ENCODE data around the gene MRPL58. TPM values are rescaled to one million over a fixed set of nuclear protein-coding genes. Genes with fewer than 3 reads are reported as not detected.
A peak's percentile ranks its signal among the peaks of the same experiment; 100 is the strongest.

Gene MRPL58
- total RNA-seq, 1 donor from 2014 or later: 23.8 TPM

- peaks cover 9% of the 10 kb centered on the region for H3K4me1 ChIP-seq (ENCODE audit: insufficient read depth, low read length)
- H3K9me3 ChIP-seq (ENCODE audit: insufficient read depth, low read depth, low read length): no peaks in the 10 kb centered on the region
- H3K9ac ChIP-seq (ENCODE audit: low read length): no peak overlapping the region
- no peak overlapping the region for H3K4me3 ChIP-seq (ENCODE audit: insufficient read depth, low read depth, low read length)
- DNase-seq (ENCODE audit: low read depth) (no peak), FAIRE-seq (no peak)
- no peak overlapping the region for H3K27ac ChIP-seq (ENCODE audit: low read depth, low read length)
- TF ChIP-seq CTCF (IDR thresholded peaks at IDR 0.05; ENCODE audit: insufficient read depth, low read depth, low read length): no peak
- no peak for TF ChIP-seq EZH2 (IDR thresholded peaks at IDR 0.05; ENCODE audit: insufficient read depth, low read length)
- Mint-ChIP-seq H3K36me3 (ENCODE audit: low read depth, unreplicated experiment) (peaks cover 5% of the 10 kb centered on the region), H3K4me3 (ENCODE audit: unreplicated experiment) (no peak overlapping the region), H3K27me3 (ENCODE audit: low read depth, unreplicated experiment) (no peaks in the 10 kb centered on the region), H3K4me1 (ENCODE audit: low read depth, unreplicated experiment) (peaks cover 5% of the 10 kb centered on the region), H3K27ac (ENCODE audit: unreplicated experiment) (no peak overlapping the region), H3K9me3 (ENCODE audit: unreplicated experiment) (no peaks in the 10 kb centered on the region)
- no peak overlapping the region for H2AFZ ChIP-seq (ENCODE audit: low read depth, low read length)
- peaks cover 4% of the 10 kb centered on the region for H3K36me3 ChIP-seq (ENCODE audit: insufficient read depth, low read length)
- H3K79me2 ChIP-seq (ENCODE audit: insufficient read depth, low read length): peaks cover 6% of the 10 kb centered on the region
- peaks cover 11% of the 10 kb centered on the region for H4K20me1 ChIP-seq (ENCODE audit: insufficient read depth, low read length)
- no peak overlapping the region for H3K4me2 ChIP-seq (ENCODE audit: low read length)
- H3K27me3 ChIP-seq (ENCODE audit: insufficient read depth, low read length): no peaks in the 10 kb centered on the region
Observed at GRCh38 chr17:75008373-75008772, 4.1 kb upstream of the MRPL58 start.

DNA sequence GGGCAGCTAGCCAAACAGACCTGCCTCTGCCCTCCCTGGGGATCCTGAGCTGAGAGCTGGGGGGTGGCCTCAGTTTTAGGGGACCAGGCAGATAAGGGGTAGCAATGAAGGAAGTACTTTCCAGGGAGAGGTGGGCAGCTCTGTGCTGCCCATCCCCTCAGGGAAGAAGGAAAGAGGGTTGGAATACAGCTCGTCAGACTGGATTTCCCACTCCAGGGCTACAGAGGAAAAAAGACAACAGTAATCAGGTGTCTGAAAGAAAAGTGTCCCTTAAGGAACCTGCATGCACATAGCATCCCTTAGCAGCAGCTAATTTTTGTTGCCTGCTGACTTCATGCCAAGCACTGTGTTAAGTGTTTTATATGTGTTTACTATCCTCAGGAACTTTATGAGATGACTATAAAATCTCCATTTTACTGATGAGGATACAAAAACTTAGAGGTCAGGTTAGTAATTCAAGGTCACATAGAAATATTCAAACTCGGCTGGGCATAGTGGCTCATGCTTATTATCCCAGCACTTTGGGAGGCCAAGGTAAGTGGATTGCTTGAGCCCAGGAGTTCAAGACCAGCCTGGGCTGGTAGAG is 3.2 kb upstream of the MRPL58 start:
- Mint-ChIP-seq H3K4me1 (ENCODE audit: low read depth, unreplicated experiment) (peaks cover 10% of the 10 kb centered on the region), H3K27me3 (ENCODE audit: low read depth, unreplicated experiment) (no peaks in the 10 kb centered on the region), H3K4me3 (ENCODE audit: unreplicated experiment) (no peak overlapping the region), H3K27ac (ENCODE audit: unreplicated experiment) (no peak overlapping the region), H3K9me3 (ENCODE audit: unreplicated experiment) (no peaks in the 10 kb centered on the region), H3K36me3 (ENCODE audit: low read depth, unreplicated experiment) (peaks cover 7% of the 10 kb centered on the region)
- TF ChIP-seq CTCF (IDR thresholded peaks at IDR 0.05; ENCODE audit: insufficient read depth, low read depth, low read length) (no peak), EZH2 (IDR thresholded peaks at IDR 0.05; ENCODE audit: insufficient read depth, low read length) (no peak)
- Histone ChIP-seq H2AFZ (ENCODE audit: low read depth, low read length) (no peak overlapping the region), H3K9ac (ENCODE audit: low read length) (no peak overlapping the region), H3K4me1 (ENCODE audit: insufficient read depth, low read length) (peaks cover 14% of the 10 kb centered on the region), H3K27ac (ENCODE audit: low read depth, low read length) (no peak overlapping the region), H3K9me3 (ENCODE audit: insufficient read depth, low read depth, low read length) (no peaks in the 10 kb centered on the region), H4K20me1 (ENCODE audit: insufficient read depth, low read length) (peaks cover 11% of the 10 kb centered on the region), H3K36me3 (ENCODE audit: insufficient read depth, low read length) (peaks cover 4% of the 10 kb centered on the region), H3K79me2 (ENCODE audit: insufficient read depth, low read length) (peaks cover 12% of the 10 kb centered on the region), H3K4me2 (ENCODE audit: low read length) (no peak overlapping the region), H3K27me3 (ENCODE audit: insufficient read depth, low read length) (no peaks in the 10 kb centered on the region), H3K4me3 (ENCODE audit: insufficient read depth, low read depth, low read length) (no peak overlapping the region)
- DNase-seq (ENCODE audit: low read depth) (no peak), FAIRE-seq (no peak)

DNA sequence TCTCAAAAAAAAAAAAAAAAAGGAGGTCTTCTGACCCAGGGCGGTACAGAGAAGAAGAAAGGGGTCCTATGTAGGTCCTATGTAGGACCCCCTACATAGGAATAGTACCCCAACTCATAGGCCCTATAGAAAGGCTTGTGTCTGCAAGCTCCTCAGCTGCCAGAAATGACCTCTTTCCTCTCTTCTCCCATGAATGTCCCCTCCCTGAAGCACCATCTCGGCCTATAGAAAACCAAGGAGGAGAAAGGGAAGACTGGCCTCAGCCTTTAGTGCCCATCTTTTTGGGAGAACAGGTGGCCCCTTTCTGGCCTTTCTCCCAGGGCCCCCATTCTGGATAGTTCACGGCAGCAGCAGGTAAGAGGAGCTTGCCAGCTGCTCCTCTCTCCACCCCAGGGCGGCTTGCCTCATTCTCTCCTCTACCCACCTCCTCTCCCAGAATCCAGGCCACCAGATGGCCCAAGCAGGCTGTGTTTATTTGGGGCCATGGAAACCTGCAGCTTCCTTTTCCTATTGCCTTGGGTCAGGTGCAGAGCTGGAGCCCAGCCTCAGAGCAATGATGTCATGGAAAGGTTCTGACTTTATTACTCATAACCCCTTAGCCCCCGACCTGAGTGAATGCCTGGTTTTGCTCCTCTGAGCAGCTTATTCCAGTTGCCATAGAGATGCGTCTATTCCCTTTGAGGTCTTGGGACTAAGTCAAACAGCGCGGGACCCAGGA is 1.6 kb upstream of the MRPL58 start:
- TF ChIP-seq CTCF (IDR thresholded peaks at IDR 0.05; ENCODE audit: insufficient read depth, low read depth, low read length) (no peak), EZH2 (IDR thresholded peaks at IDR 0.05; ENCODE audit: insufficient read depth, low read length) (no peak)
- Histone ChIP-seq H2AFZ (ENCODE audit: low read depth, low read length) (no peak overlapping the region), H3K4me3 (ENCODE audit: insufficient read depth, low read depth, low read length) (no peak overlapping the region), H3K36me3 (ENCODE audit: insufficient read depth, low read length) (no peaks in the 10 kb centered on the region), H3K4me1 (ENCODE audit: insufficient read depth, low read length) (peaks cover 14% of the 10 kb centered on the region), H4K20me1 (ENCODE audit: insufficient read depth, low read length) (peaks cover 2% of the 10 kb centered on the region), H3K79me2 (ENCODE audit: insufficient read depth, low read length) (peaks cover 23% of the 10 kb centered on the region), H3K27ac (ENCODE audit: low read depth, low read length) (peak overlapping the region; percentile 77), H3K9me3 (ENCODE audit: insufficient read depth, low read depth, low read length) (no peaks in the 10 kb centered on the region), H3K9ac (ENCODE audit: low read length) (no peak overlapping the region), H3K27me3 (ENCODE audit: insufficient read depth, low read length) (no peaks in the 10 kb centered on the region), H3K4me2 (ENCODE audit: low read length) (no peak overlapping the region)
- Mint-ChIP-seq H3K9me3 (ENCODE audit: unreplicated experiment) (no peaks in the 10 kb centered on the region), H3K4me1 (ENCODE audit: low read depth, unreplicated experiment) (peaks cover 10% of the 10 kb centered on the region), H3K4me3 (ENCODE audit: unreplicated experiment) (peak overlapping the region; percentile 62), H3K36me3 (ENCODE audit: low read depth, unreplicated experiment) (peaks cover 4% of the 10 kb centered on the region), H3K27ac (ENCODE audit: unreplicated experiment) (peak overlapping the region; percentile 94), H3K27me3 (ENCODE audit: low read depth, unreplicated experiment) (no peaks in the 10 kb centered on the region)
- FAIRE-seq: no peak
- DNase-seq (ENCODE audit: low read depth): peak; percentile 30

All from astrocyte (in vitro differentiated cells and primary cell).